ENCODE data around the gene KCNH1.

GRCh38 chr1:210940081-210940617 is 193.8 kb downstream of the KCNH1 start:
- no peak for TF ChIP-seq EZH2phosphoT487 (IDR thresholded peaks at IDR 0.05; ENCODE audit: insufficient read depth, low read depth)
- no peak for TF ChIP-seq EZH2 (IDR thresholded peaks at IDR 0.05; ENCODE audit: insufficient read depth, poor library complexity, severe bottlenecking)

Measured in GM23248 (cell line).